Measurements from ENCODE around the gene UBE2L6. TPM values are rescaled to one million over a fixed set of nuclear protein-coding genes. Genes with fewer than 3 reads are reported as not detected.

Gene UBE2L6
- total RNA-seq, 1 experiment from 2014 or later, result 122 TPM

GRCh38 chr11:57571606-57572005, 4.1 kb upstream of the UBE2L6 start:
- DNase-seq, result no peak
- ChIA-PET POLR2A (ENCODE audit: unreplicated experiment) (no interaction called here), CTCF (interaction anchor here (0.7 to 1.2 kb wide), 2 partner anchors 68 to 323 kb away, joined by 3 to 5 read pairs; no protein-coding TSS in a partner anchor)
- no peaks in the 10 kb centered on the region for H3K79me2 ChIP-seq (ENCODE audit: low read depth)
- no peaks in the 10 kb centered on the region for H3K9me2 ChIP-seq (ENCODE audit: insufficient read depth)
- BruUV-seq (replicated peaks), result no TSS peak
- H3K4me2 ChIP-seq, result no peak overlapping the region
- no peak overlapping the region for H3K4me3 ChIP-seq
- no peaks in the 10 kb centered on the region for H3K36me3 ChIP-seq (ENCODE audit: low read depth)
- H4K20me1 ChIP-seq (ENCODE audit: insufficient read depth), result no peaks in the 10 kb centered on the region
- no peaks in the 10 kb centered on the region for H3K9me3 ChIP-seq (ENCODE audit: insufficient read depth, low read depth)
- H3K4me1 ChIP-seq (replicated peaks; ENCODE audit: insufficient read depth), result peaks cover 16% of the 10 kb centered on the region
- H3K27me3 ChIP-seq (ENCODE audit: insufficient read depth, low read depth), result no peaks in the 10 kb centered on the region
- no peak overlapping the region for H2AFZ ChIP-seq
- no peak for TF ChIP-seq EZH2 (IDR thresholded peaks at IDR 0.05; ENCODE audit: low read depth)
- TF ChIP-seq CTCF (conservative IDR thresholded peaks at IDR 0.05), result no peak
- H3K27ac ChIP-seq, result no peak overlapping the region
- H3F3A ChIP-seq (ENCODE audit: insufficient read depth, low read depth), result no peaks in the 10 kb centered on the region
- intact Hi-C loops (cut with micrococcal nuclease; ENCODE audit: unreplicated experiment), result no loop called here

DNA sequence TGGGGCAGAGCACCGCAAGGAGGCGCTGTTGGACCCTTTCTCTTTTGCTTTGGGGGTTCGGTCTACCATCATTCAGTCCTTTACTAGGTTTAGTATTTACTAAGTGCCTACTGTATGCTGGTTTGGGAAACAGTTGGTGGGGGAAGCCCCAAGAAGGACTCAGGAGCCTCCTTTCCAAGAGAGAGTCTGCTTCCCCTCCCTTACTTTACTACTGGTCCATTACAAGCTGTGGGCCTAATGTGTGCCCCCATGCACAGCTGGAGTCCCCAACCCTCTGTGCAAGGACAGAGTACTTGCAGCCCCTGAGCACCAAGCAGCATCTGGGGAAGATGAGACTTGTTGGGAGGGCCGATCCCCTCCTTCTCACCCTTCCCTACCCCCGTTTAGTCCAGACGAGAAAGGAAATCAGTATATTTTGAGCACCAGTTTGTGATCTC, 876 bp upstream of the UBE2L6 start:
- no peaks in the 10 kb centered on the region for H3K27me3 ChIP-seq (ENCODE audit: insufficient read depth, low read depth)
- intact Hi-C loops (cut with micrococcal nuclease; ENCODE audit: unreplicated experiment), result loop anchor here (1.0 kb wide), 2 partner anchors 73 to 173 kb away; partner anchors contain the start of gene SELENOH
- no peaks in the 10 kb centered on the region for H3K36me3 ChIP-seq (ENCODE audit: low read depth)
- H4K20me1 ChIP-seq (ENCODE audit: insufficient read depth), result no peaks in the 10 kb centered on the region
- H3K79me2 ChIP-seq (ENCODE audit: low read depth), result no peaks in the 10 kb centered on the region
- no peaks in the 10 kb centered on the region for H3K9me3 ChIP-seq (ENCODE audit: insufficient read depth, low read depth)
- H3K4me3 ChIP-seq, result peak overlapping the region; percentile 89; the same call in 1 of the 2 replicates
- H3K9me2 ChIP-seq (ENCODE audit: insufficient read depth), result no peaks in the 10 kb centered on the region
- DNase-seq, result peak; percentile 47 to 85
- no peak overlapping the region for H3K27ac ChIP-seq
- ChIA-PET CTCF (interaction anchor here (0.5 to 1.9 kb wide), 9 partner anchors 36 to 157 kb away, joined by 3 to 8 read pairs (median 4); no protein-coding TSS in a partner anchor), POLR2A (ENCODE audit: unreplicated experiment) (no interaction called here)
- no peaks in the 10 kb centered on the region for H3F3A ChIP-seq (ENCODE audit: insufficient read depth, low read depth)
- H3K4me1 ChIP-seq (replicated peaks; ENCODE audit: insufficient read depth), result peaks cover 24% of the 10 kb centered on the region
- no peak for TF ChIP-seq EZH2 (IDR thresholded peaks at IDR 0.05; ENCODE audit: low read depth)
- TF ChIP-seq CTCF (conservative IDR thresholded peaks at IDR 0.05), result peak; percentile 96
- peak overlapping the region; percentile 90 for H3K4me2 ChIP-seq
- H2AFZ ChIP-seq, result peak overlapping the region; percentile 97; the same call in 1 of the 2 replicates
- BruUV-seq (replicated peaks), result TSS peak; percentile 59

DNA sequence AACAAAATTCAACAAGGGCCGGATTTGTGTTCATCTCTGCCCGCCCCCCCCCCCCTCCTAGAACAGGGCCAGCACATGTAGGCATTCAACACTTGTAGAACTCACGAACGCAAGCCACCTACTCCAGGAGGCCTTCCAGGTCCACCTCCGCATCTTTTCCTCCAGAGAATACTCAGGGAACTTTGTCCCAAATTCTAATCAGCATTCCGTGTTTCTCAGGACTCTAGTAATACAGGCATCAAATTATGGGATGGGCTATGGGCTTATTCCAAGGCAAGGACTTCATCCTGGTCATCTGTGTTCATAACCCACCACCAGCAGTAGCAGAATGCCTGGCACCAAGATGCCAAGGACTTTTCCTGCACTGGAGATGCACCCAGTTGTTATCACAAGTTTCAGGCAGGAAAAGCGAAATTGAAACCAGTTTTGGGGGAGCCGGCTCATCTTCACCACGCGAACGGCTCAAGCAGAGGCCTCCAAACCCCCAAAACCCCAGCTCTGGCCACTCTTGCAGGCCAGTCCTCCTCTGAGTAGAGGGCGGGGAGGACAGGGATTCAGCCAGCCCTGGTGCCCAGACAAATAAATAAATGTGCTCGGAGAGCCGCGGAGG, 462 bp downstream of the UBE2L6 start:
- Histone ChIP-seq H3K9me3 (ENCODE audit: insufficient read depth, low read depth) (no peaks in the 10 kb centered on the region), H4K20me1 (ENCODE audit: insufficient read depth) (no peaks in the 10 kb centered on the region), H3K27me3 (ENCODE audit: insufficient read depth, low read depth) (no peaks in the 10 kb centered on the region), H2AFZ (peak overlapping the region; percentile 97), H3K9me2 (ENCODE audit: insufficient read depth) (no peaks in the 10 kb centered on the region), H3K79me2 (ENCODE audit: low read depth) (no peaks in the 10 kb centered on the region), H3F3A (ENCODE audit: insufficient read depth, low read depth) (no peaks in the 10 kb centered on the region), H3K4me3 (peak overlapping the region; percentile 89), H3K4me1 (replicated peaks; ENCODE audit: insufficient read depth) (peaks cover 24% of the 10 kb centered on the region), H3K36me3 (ENCODE audit: low read depth) (no peaks in the 10 kb centered on the region), H3K27ac (no peak overlapping the region), H3K4me2 (peak overlapping the region; percentile 90)
- TSS peak; percentile 54 for BruUV-seq (replicated peaks)
- intact Hi-C loops (cut with micrococcal nuclease; ENCODE audit: unreplicated experiment), result loop anchor here (1.0 kb wide), 2 partner anchors 36 to 109 kb away; no protein-coding TSS in a partner anchor
- TF ChIP-seq EZH2 (IDR thresholded peaks at IDR 0.05; ENCODE audit: low read depth), result no peak
- TF ChIP-seq CTCF (conservative IDR thresholded peaks at IDR 0.05), result no peak
- no peak for DNase-seq
- ChIA-PET CTCF (interaction anchor here (0.6 to 1.9 kb wide), 6 partner anchors 37 to 154 kb away, joined by 3 to 8 read pairs (median 4); no protein-coding TSS in a partner anchor), POLR2A (ENCODE audit: unreplicated experiment) (interaction anchor here (0.6 to 0.7 kb wide), 2 partner anchors 71 to 234 kb away, joined by 4 to 6 read pairs; no protein-coding TSS in a partner anchor)
